Measurements from ENCODE around the gene C6orf62.
"Not testable (repeated sequence)": the region's sequence is repeated elsewhere in the genome, so short reads cannot be mapped to it uniquely, and the experiment has no call there.

C6orf62 gene

GRCh38 chr6:24719125-24719971 is at the start of gene C6orf62:
C6orf62 (minus strand) TSS chr6:24719154; CDS start chr6:24718668, 486 bp downstream.
- DNase-seq (ENCODE audit: low read depth, low spot score), result no peak
- Histone ChIP-seq H3K36me3 (ENCODE audit: control insufficient read depth, insufficient read depth, low read length) (peaks cover 9% of the 10 kb centered on the region; the same call in 1 of the 2 replicates), H3K4me1 (ENCODE audit: control insufficient read depth, insufficient read depth, low read length) (no peaks in the 10 kb centered on the region), H3K4me3 (ENCODE audit: low read length) (peak within 1 kb of the TSS; percentile 84), H3K27ac (ENCODE audit: low read length) (no peak within 1 kb of the TSS), H3K9me3 (ENCODE audit: control insufficient read depth, insufficient read depth, low read length) (no peaks in the 10 kb centered on the region), H3K27me3 (ENCODE audit: control insufficient read depth, insufficient read depth, low read length) (no peaks in the 10 kb centered on the region)
- WGBS (ENCODE audit: insufficient coverage, insufficient read length), result no CpG with 5 or more reads among the region's 25 CpGs

GRCh38 chr6:24768361-24768760 is 49.4 kb upstream of the C6orf62 start:
- no peaks in the 10 kb centered on the region for H3K4me1 ChIP-seq (ENCODE audit: control insufficient read depth, insufficient read depth, low read length)
- no peak overlapping the region for H3K27ac ChIP-seq (ENCODE audit: low read length)
- no peaks in the 10 kb centered on the region for H3K9me3 ChIP-seq (ENCODE audit: control insufficient read depth, insufficient read depth, low read length)
- no peaks in the 10 kb centered on the region for H3K36me3 ChIP-seq (ENCODE audit: control insufficient read depth, insufficient read depth, low read length)
- 0 out of 2 replicates have a peak, but pooled peaks cover 1% of the 10 kb centered on the region for H3K27me3 ChIP-seq (ENCODE audit: control insufficient read depth, insufficient read depth, low read length)
- no CpG with 5 or more reads among the region's 5 CpGs for WGBS (ENCODE audit: insufficient coverage, insufficient read length)
- H3K4me3 ChIP-seq (ENCODE audit: low read length), result no peak overlapping the region
- no peak for DNase-seq (ENCODE audit: low read depth, low spot score)

- DNase-seq (ENCODE audit: low read depth, low spot score), result no peak
- 100% methylated on average over 1 of the region's 9 CpGs for WGBS (ENCODE audit: insufficient coverage, insufficient read length)
- H3K27me3 ChIP-seq (ENCODE audit: control insufficient read depth, insufficient read depth, low read length), result 0 out of 2 replicates have a peak, but pooled peaks cover 1% of the 10 kb centered on the region
- H3K4me1 ChIP-seq (ENCODE audit: control insufficient read depth, insufficient read depth, low read length), result no peaks in the 10 kb centered on the region
- no peaks in the 10 kb centered on the region for H3K9me3 ChIP-seq (ENCODE audit: control insufficient read depth, insufficient read depth, low read length)
- H3K4me3 ChIP-seq (ENCODE audit: low read length), result no peak overlapping the region
- H3K36me3 ChIP-seq (ENCODE audit: control insufficient read depth, insufficient read depth, low read length), result no peaks in the 10 kb centered on the region
- H3K27ac ChIP-seq (ENCODE audit: low read length), result no peak overlapping the region
Measured at GRCh38 chr6:24766680-24767462, 47.9 kb upstream of the C6orf62 start.

GRCh38 chr6:24765968-24766367 is 47.0 kb upstream of the C6orf62 start:
- not testable (repeated sequence) for H3K27ac ChIP-seq (ENCODE audit: low read length); H3K4me1 ChIP-seq (ENCODE audit: control insufficient read depth, insufficient read depth, low read length); H3K36me3 ChIP-seq (ENCODE audit: control insufficient read depth, insufficient read depth, low read length); H3K4me3 ChIP-seq (ENCODE audit: low read length); H3K27me3 ChIP-seq (ENCODE audit: control insufficient read depth, insufficient read depth, low read length); H3K9me3 ChIP-seq (ENCODE audit: control insufficient read depth, insufficient read depth, low read length); DNase-seq (ENCODE audit: low read depth, low spot score)
- WGBS (ENCODE audit: insufficient coverage, insufficient read length), result no CpG with 5 or more reads among the region's 26 CpGs

GRCh38 chr6:24764833-24765828 is 46.2 kb upstream of the C6orf62 start:
- H3K36me3 ChIP-seq (ENCODE audit: control insufficient read depth, insufficient read depth, low read length); H3K9me3 ChIP-seq (ENCODE audit: control insufficient read depth, insufficient read depth, low read length); H3K27me3 ChIP-seq (ENCODE audit: control insufficient read depth, insufficient read depth, low read length); DNase-seq (ENCODE audit: low read depth, low spot score); H3K4me3 ChIP-seq (ENCODE audit: low read length); H3K27ac ChIP-seq (ENCODE audit: low read length); H3K4me1 ChIP-seq (ENCODE audit: control insufficient read depth, insufficient read depth, low read length): not testable (repeated sequence)
- no CpG with 5 or more reads among the region's 20 CpGs for WGBS (ENCODE audit: insufficient coverage, insufficient read length)

GRCh38 chr6:24763578-24763977 is 44.6 kb upstream of the C6orf62 start:
- DNase-seq (ENCODE audit: low read depth, low spot score), result no peak
- 0 out of 2 replicates have a peak, but pooled peaks cover 1% of the 10 kb centered on the region for H3K27me3 ChIP-seq (ENCODE audit: control insufficient read depth, insufficient read depth, low read length)
- WGBS (ENCODE audit: insufficient coverage, insufficient read length), result no CpG with 5 or more reads among the region's 3 CpGs
- H3K4me3 ChIP-seq (ENCODE audit: low read length), result no peak overlapping the region
- H3K9me3 ChIP-seq (ENCODE audit: control insufficient read depth, insufficient read depth, low read length), result no peaks in the 10 kb centered on the region
- H3K27ac ChIP-seq (ENCODE audit: low read length), result no peak overlapping the region
- no peaks in the 10 kb centered on the region for H3K36me3 ChIP-seq (ENCODE audit: control insufficient read depth, insufficient read depth, low read length)
- H3K4me1 ChIP-seq (ENCODE audit: control insufficient read depth, insufficient read depth, low read length), result no peaks in the 10 kb centered on the region

- Histone ChIP-seq H3K27me3 (ENCODE audit: control insufficient read depth, insufficient read depth, low read length) (0 out of 2 replicates have a peak, but pooled peaks cover 1% of the 10 kb centered on the region), H3K4me1 (ENCODE audit: control insufficient read depth, insufficient read depth, low read length) (no peaks in the 10 kb centered on the region), H3K27ac (ENCODE audit: low read length) (no peak overlapping the region), H3K36me3 (ENCODE audit: control insufficient read depth, insufficient read depth, low read length) (no peaks in the 10 kb centered on the region), H3K4me3 (ENCODE audit: low read length) (no peak overlapping the region), H3K9me3 (ENCODE audit: control insufficient read depth, insufficient read depth, low read length) (no peaks in the 10 kb centered on the region)
- DNase-seq (ENCODE audit: low read depth, low spot score), result no peak
Measured at GRCh38 chr6:24761851-24762250, 42.9 kb upstream of the C6orf62 start.

GRCh38 chr6:24761193-24761835 is 42.4 kb upstream of the C6orf62 start:
- Histone ChIP-seq H3K9me3 (ENCODE audit: control insufficient read depth, insufficient read depth, low read length) (no peaks in the 10 kb centered on the region), H3K4me3 (ENCODE audit: low read length) (no peak overlapping the region), H3K27me3 (ENCODE audit: control insufficient read depth, insufficient read depth, low read length) (0 out of 2 replicates have a peak, but pooled peaks cover 1% of the 10 kb centered on the region), H3K27ac (ENCODE audit: low read length) (no peak overlapping the region), H3K36me3 (ENCODE audit: control insufficient read depth, insufficient read depth, low read length) (no peaks in the 10 kb centered on the region), H3K4me1 (ENCODE audit: control insufficient read depth, insufficient read depth, low read length) (no peaks in the 10 kb centered on the region)
- WGBS (ENCODE audit: insufficient coverage, insufficient read length), result no CpG with 5 or more reads among the region's 17 CpGs
- no peak for DNase-seq (ENCODE audit: low read depth, low spot score)

GRCh38 chr6:24760210-24760609 is 41.3 kb upstream of the C6orf62 start:
- Histone ChIP-seq H3K27ac (ENCODE audit: low read length) (no peak overlapping the region), H3K27me3 (ENCODE audit: control insufficient read depth, insufficient read depth, low read length) (0 out of 2 replicates have a peak, but pooled peaks cover 1% of the 10 kb centered on the region), H3K36me3 (ENCODE audit: control insufficient read depth, insufficient read depth, low read length) (no peaks in the 10 kb centered on the region), H3K9me3 (ENCODE audit: control insufficient read depth, insufficient read depth, low read length) (no peaks in the 10 kb centered on the region), H3K4me3 (ENCODE audit: low read length) (no peak overlapping the region), H3K4me1 (ENCODE audit: control insufficient read depth, insufficient read depth, low read length) (no peaks in the 10 kb centered on the region)
- no CpG with 5 or more reads among the region's 5 CpGs for WGBS (ENCODE audit: insufficient coverage, insufficient read length)
- DNase-seq (ENCODE audit: low read depth, low spot score), result no peak

All from iPS DF 6.9 (cell line).